SU-DHL-6 (cell line): ENCODE results near the gene OSBPL6.

Experiments used
- H2AFZ ChIP-seq: fragments of 200-600 bp; sonication (generic); 2 replicates; pipeline ENCODE4 v1.6.1; 2014; ENCODE audit warnings: low read depth, mild to moderate bottlenecking, moderate library complexity, mixed read lengths, antibody characterized with exemption, low read length; ENCODE audit not compliant: severe bottlenecking
- H3F3A ChIP-seq: fragments of 200-600 bp; shearing (Covaris generic); 2 replicates; pipeline ENCODE4 v1.6.0; 2016; ENCODE audit warnings: antibody characterized with exemption, mild to moderate bottlenecking; ENCODE audit not compliant: insufficient read depth
- H3K27ac ChIP-seq: fragments of 200-600 bp; sonication (generic); 2 replicates; pipeline ENCODE4 v1.5.1; 2016; ENCODE audit warnings: low read depth, mild to moderate bottlenecking, low read length, moderate library complexity, mixed read lengths
- H3K27me3 ChIP-seq: fragments of 200-600 bp; sonication (generic), shearing (Covaris generic); 2 replicates; pipeline ENCODE4 v1.6.0; 2014; ENCODE audit warnings: mild to moderate bottlenecking, low read length
- H3K36me3 ChIP-seq: fragments of 200-600 bp; sonication (generic); 2 replicates; pipeline ENCODE4 v1.6.1; 2014; ENCODE audit warnings: mild to moderate bottlenecking, low read length, mixed read lengths
- H3K4me2 ChIP-seq: fragments of 300-600, 200-600 bp; shearing (Covaris generic), sonication (generic); 2 replicates; pipeline ENCODE4 v1.6.0; 2014; ENCODE audit warnings: low read length, low read depth, mild to moderate bottlenecking; ENCODE audit not compliant: poor library complexity, severe bottlenecking
- H3K4me3 ChIP-seq: fragments of 200-600 bp; sonication (generic); 2 replicates; pipeline ENCODE4 v1.5.1; 2014; ENCODE audit warnings: antibody characterized with exemption, low read length, mild to moderate bottlenecking, mixed read lengths; ENCODE audit not compliant: insufficient read depth, poor library complexity, severe bottlenecking
- H3K79me2 ChIP-seq: fragments of 200-600 bp; sonication (generic); 2 replicates; pipeline ENCODE4 v1.6.1; 2014; ENCODE audit warnings: mild to moderate bottlenecking, low read length, moderate library complexity; ENCODE audit not compliant: insufficient read depth
- H3K9ac ChIP-seq: fragments of 200-600 bp; sonication (generic); 2 replicates; pipeline ENCODE4 v1.7.0; 2014; ENCODE audit warnings: mild to moderate bottlenecking, low read length
- H3K9me2 ChIP-seq: fragments of 200-600 bp; sonication (generic); replicated peaks from 2 replicates; pipeline ENCODE4 v1.6.1; 2014; ENCODE audit warnings: low read length; ENCODE audit not compliant: insufficient read depth
- H3K9me3 ChIP-seq: fragments of 200-600 bp; sonication (generic); 2 replicates; pipeline ENCODE4 v1.6.1; 2014; ENCODE audit warnings: low read length, mixed read lengths; ENCODE audit not compliant: insufficient read depth
- H4K20me1 ChIP-seq: fragments of 200-600 bp; sonication (generic); 2 replicates; pipeline ENCODE4 v1.6.1; 2014; ENCODE audit warnings: low read depth, mild to moderate bottlenecking, antibody characterized with exemption, low read length, moderate library complexity, mixed read lengths
- EZH2phosphoT487 ChIP-seq: fragments of 200-600 bp; sonication (generic), shearing (Covaris generic); conservative IDR thresholded peaks from 2 replicates; pipeline ENCODE4 v1.6.1; 2018; ENCODE audit warnings: mild to moderate bottlenecking, antibody characterized with exemption, low read length, moderate library complexity, mixed read lengths
- TF ChIP-seq, protein P1 (sequence below): fragments of 200-600 bp; sonication (generic); IDR thresholded peaks from one replicate; pipeline ENCODE4 v1.5.1; 2017; ENCODE audit warnings: antibody characterized with exemption, mild to moderate bottlenecking, low read length, moderate library complexity; ENCODE audit not compliant: insufficient read depth, poor library complexity, severe bottlenecking

Gene OSBPL6

DNA sequence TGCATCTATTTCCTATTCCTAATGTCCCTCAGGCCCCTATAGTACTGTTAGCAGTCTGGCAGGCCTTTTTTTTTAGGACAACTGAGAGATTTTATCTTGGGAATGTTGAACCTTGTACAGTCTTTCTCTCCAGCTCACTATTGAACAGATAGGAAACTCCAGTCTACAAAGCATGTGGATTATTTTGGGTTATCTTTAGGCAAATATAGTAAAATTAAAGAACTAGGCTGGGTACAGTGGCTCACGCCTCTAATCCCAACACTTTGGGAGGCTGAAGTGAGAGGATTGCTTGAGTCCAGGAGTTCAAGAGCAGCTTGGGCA lies 102.7 kb downstream of the OSBPL6 start:
- Histone ChIP-seq H3K9me2 (no peaks in the 10 kb centered on the region), H3K27me3 (no peaks in the 10 kb centered on the region), H3K79me2 (no peaks in the 10 kb centered on the region), H4K20me1 (no peaks in the 10 kb centered on the region), H3K36me3 (no peaks in the 10 kb centered on the region), H3K27ac (no peak overlapping the region), H3K9me3 (no peaks in the 10 kb centered on the region), H2AFZ (no peak overlapping the region), H3K4me3 (no peak overlapping the region), H3K9ac (no peak overlapping the region), H3F3A (no peaks in the 10 kb centered on the region), H3K4me2 (no peak overlapping the region)
- no peak for TF ChIP-seq EZH2phosphoT487
- TF ChIP-seq, protein P1, sequence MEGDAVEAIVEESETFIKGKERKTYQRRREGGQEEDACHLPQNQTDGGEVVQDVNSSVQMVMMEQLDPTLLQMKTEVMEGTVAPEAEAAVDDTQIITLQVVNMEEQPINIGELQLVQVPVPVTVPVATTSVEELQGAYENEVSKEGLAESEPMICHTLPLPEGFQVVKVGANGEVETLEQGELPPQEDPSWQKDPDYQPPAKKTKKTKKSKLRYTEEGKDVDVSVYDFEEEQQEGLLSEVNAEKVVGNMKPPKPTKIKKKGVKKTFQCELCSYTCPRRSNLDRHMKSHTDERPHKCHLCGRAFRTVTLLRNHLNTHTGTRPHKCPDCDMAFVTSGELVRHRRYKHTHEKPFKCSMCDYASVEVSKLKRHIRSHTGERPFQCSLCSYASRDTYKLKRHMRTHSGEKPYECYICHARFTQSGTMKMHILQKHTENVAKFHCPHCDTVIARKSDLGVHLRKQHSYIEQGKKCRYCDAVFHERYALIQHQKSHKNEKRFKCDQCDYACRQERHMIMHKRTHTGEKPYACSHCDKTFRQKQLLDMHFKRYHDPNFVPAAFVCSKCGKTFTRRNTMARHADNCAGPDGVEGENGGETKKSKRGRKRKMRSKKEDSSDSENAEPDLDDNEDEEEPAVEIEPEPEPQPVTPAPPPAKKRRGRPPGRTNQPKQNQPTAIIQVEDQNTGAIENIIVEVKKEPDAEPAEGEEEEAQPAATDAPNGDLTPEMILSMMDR = no peak

GRCh38 chr2:178298785-178299212 lies 104.5 kb downstream of the OSBPL6 start:
- TF ChIP-seq, protein P1 = no peak
- TF ChIP-seq EZH2phosphoT487 = no peak
- H3K9me2 ChIP-seq = no peaks in the 10 kb centered on the region
- H3F3A ChIP-seq = no peaks in the 10 kb centered on the region
- no peak overlapping the region for H3K27ac ChIP-seq
- H3K4me2 ChIP-seq = no peak overlapping the region
- no peaks in the 10 kb centered on the region for H3K79me2 ChIP-seq
- H3K27me3 ChIP-seq = no peaks in the 10 kb centered on the region
- H2AFZ ChIP-seq = no peak overlapping the region
- H4K20me1 ChIP-seq = no peaks in the 10 kb centered on the region
- no peak overlapping the region for H3K9ac ChIP-seq
- H3K9me3 ChIP-seq = no peaks in the 10 kb centered on the region
- no peak overlapping the region for H3K4me3 ChIP-seq
- H3K36me3 ChIP-seq = no peaks in the 10 kb centered on the region

GRCh38 chr2:178301649-178302238 lies 107.4 kb downstream of the OSBPL6 start:
- Histone ChIP-seq H3K9me3 (no peaks in the 10 kb centered on the region), H3K79me2 (no peaks in the 10 kb centered on the region), H3F3A (no peaks in the 10 kb centered on the region), H3K9me2 (no peaks in the 10 kb centered on the region), H4K20me1 (no peaks in the 10 kb centered on the region), H2AFZ (no peak overlapping the region), H3K27ac (no peak overlapping the region), H3K36me3 (no peaks in the 10 kb centered on the region), H3K4me3 (no peak overlapping the region), H3K27me3 (no peaks in the 10 kb centered on the region), H3K9ac (no peak overlapping the region), H3K4me2 (no peak overlapping the region)
- TF ChIP-seq, protein P1 = no peak
- no peak for TF ChIP-seq EZH2phosphoT487
